Measurements from ENCODE around the gene TSPAN18. TPM values are rescaled to one million over a fixed set of nuclear protein-coding genes. Genes with fewer than 3 reads are reported as not detected.
A peak's percentile ranks its signal among the peaks of the same experiment; 100 is the strongest.

TSPAN18 gene
- total RNA-seq, 1 donor: 5.8 TPM

GRCh38 chr11:44791316-44791925, 64.7 kb downstream of the TSPAN18 start:
- H4K20me1 ChIP-seq (ENCODE audit: insufficient read depth, low read length): no peaks in the 10 kb centered on the region
- H3K9me3 ChIP-seq (ENCODE audit: low read depth, low read length): no peaks in the 10 kb centered on the region
- H3K79me2 ChIP-seq (ENCODE audit: insufficient read depth, low read length): no peaks in the 10 kb centered on the region
- no peak for TF ChIP-seq CTCF (IDR thresholded peaks at IDR 0.05; ENCODE audit: extremely low read depth, low read depth, low read length)
- no peak overlapping the region for H3K27ac ChIP-seq (ENCODE audit: low read depth, low read length)
- H3K27me3 ChIP-seq (ENCODE audit: insufficient read depth, low read length): peaks cover 19% of the 10 kb centered on the region
- peaks cover 9% of the 10 kb centered on the region for H3K4me1 ChIP-seq (ENCODE audit: insufficient read depth, low read length)
- no peak overlapping the region for H3K4me2 ChIP-seq (ENCODE audit: insufficient read depth, low read length)
- no peak overlapping the region for H2AFZ ChIP-seq (ENCODE audit: low read length)
- no peak for DNase-seq (ENCODE audit: insufficient read length, low spot score, missing footprints)
- H3K4me3 ChIP-seq (ENCODE audit: insufficient read depth, low read length): no peak overlapping the region
- H3K36me3 ChIP-seq (ENCODE audit: insufficient read depth, low read length): no peaks in the 10 kb centered on the region

- H3K4me2 ChIP-seq (ENCODE audit: insufficient read depth, low read length): no peak overlapping the region
- peaks cover 9% of the 10 kb centered on the region for H3K4me1 ChIP-seq (ENCODE audit: insufficient read depth, low read length)
- H2AFZ ChIP-seq (ENCODE audit: low read length): no peak overlapping the region
- no peak for TF ChIP-seq CTCF (IDR thresholded peaks at IDR 0.05; ENCODE audit: extremely low read depth, low read depth, low read length)
- H3K36me3 ChIP-seq (ENCODE audit: insufficient read depth, low read length): no peaks in the 10 kb centered on the region
- no peaks in the 10 kb centered on the region for H4K20me1 ChIP-seq (ENCODE audit: insufficient read depth, low read length)
- H3K79me2 ChIP-seq (ENCODE audit: insufficient read depth, low read length): no peaks in the 10 kb centered on the region
- no peaks in the 10 kb centered on the region for H3K9me3 ChIP-seq (ENCODE audit: low read depth, low read length)
- H3K4me3 ChIP-seq (ENCODE audit: insufficient read depth, low read length): no peak overlapping the region
- no peak for DNase-seq (ENCODE audit: insufficient read length, low spot score, missing footprints)
- H3K27ac ChIP-seq (ENCODE audit: low read depth, low read length): no peak overlapping the region
- H3K27me3 ChIP-seq (ENCODE audit: insufficient read depth, low read length): peaks cover 23% of the 10 kb centered on the region
These were observed 65.4 kb downstream of the TSPAN18 start for GRCh38 chr11:44792171-44792570.

GRCh38 chr11:44793350-44794090, 66.8 kb downstream of the TSPAN18 start:
- Histone ChIP-seq H3K27ac (ENCODE audit: low read depth, low read length) (no peak overlapping the region), H3K36me3 (ENCODE audit: insufficient read depth, low read length) (no peaks in the 10 kb centered on the region), H3K9me3 (ENCODE audit: low read depth, low read length) (no peaks in the 10 kb centered on the region), H3K4me2 (ENCODE audit: insufficient read depth, low read length) (no peak overlapping the region), H3K4me1 (ENCODE audit: insufficient read depth, low read length) (peaks cover 9% of the 10 kb centered on the region), H2AFZ (ENCODE audit: low read length) (no peak overlapping the region), H4K20me1 (ENCODE audit: insufficient read depth, low read length) (no peaks in the 10 kb centered on the region), H3K4me3 (ENCODE audit: insufficient read depth, low read length) (no peak overlapping the region), H3K27me3 (ENCODE audit: insufficient read depth, low read length) (peaks cover 30% of the 10 kb centered on the region), H3K79me2 (ENCODE audit: insufficient read depth, low read length) (no peaks in the 10 kb centered on the region)
- DNase-seq (ENCODE audit: insufficient read length, low spot score, missing footprints): peak; percentile 71
- no peak for TF ChIP-seq CTCF (IDR thresholded peaks at IDR 0.05; ENCODE audit: extremely low read depth, low read depth, low read length)

- Histone ChIP-seq H2AFZ (ENCODE audit: low read length) (no peak overlapping the region), H3K9me3 (ENCODE audit: low read depth, low read length) (no peaks in the 10 kb centered on the region), H3K4me3 (ENCODE audit: insufficient read depth, low read length) (no peak overlapping the region), H3K27ac (ENCODE audit: low read depth, low read length) (no peak overlapping the region), H4K20me1 (ENCODE audit: insufficient read depth, low read length) (no peaks in the 10 kb centered on the region), H3K4me1 (ENCODE audit: insufficient read depth, low read length) (no peaks in the 10 kb centered on the region), H3K27me3 (ENCODE audit: insufficient read depth, low read length) (peaks cover 40% of the 10 kb centered on the region), H3K36me3 (ENCODE audit: insufficient read depth, low read length) (no peaks in the 10 kb centered on the region), H3K79me2 (ENCODE audit: insufficient read depth, low read length) (no peaks in the 10 kb centered on the region), H3K4me2 (ENCODE audit: insufficient read depth, low read length) (no peak overlapping the region)
- no peak for DNase-seq (ENCODE audit: insufficient read length, low spot score, missing footprints)
- TF ChIP-seq CTCF (IDR thresholded peaks at IDR 0.05; ENCODE audit: extremely low read depth, low read depth, low read length): no peak
These were observed 69.2 kb downstream of the TSPAN18 start for GRCh38 chr11:44795803-44796535.
